Activated CD8-positive, alpha-beta memory T cell treated with anti-CD3 and anti-CD28 coated beads for 1 hour (primary cell): ENCODE results near the gene TRIM69.
"Not testable (repeated sequence)": the region's sequence is repeated elsewhere in the genome, so short reads cannot be mapped to it uniquely, and the experiment has no call there.

Experiments used
- DNase-seq, 2 donors: peaks; one replicate each; pipeline ENCODE4 v3.0.0-alpha.2; 2020; ENCODE audit warnings: low read depth in 1 of 2; ENCODE audit errors: extremely low read depth in 1 of 2

The TRIM69 gene

GRCh38 chr15:44715142-44715796, 21.1 kb upstream of the TRIM69 start:
- no peak for DNase-seq

- no peak for DNase-seq
These were observed 20.5 kb upstream of the TRIM69 start for GRCh38 chr15:44715797-44716334.

DNA sequence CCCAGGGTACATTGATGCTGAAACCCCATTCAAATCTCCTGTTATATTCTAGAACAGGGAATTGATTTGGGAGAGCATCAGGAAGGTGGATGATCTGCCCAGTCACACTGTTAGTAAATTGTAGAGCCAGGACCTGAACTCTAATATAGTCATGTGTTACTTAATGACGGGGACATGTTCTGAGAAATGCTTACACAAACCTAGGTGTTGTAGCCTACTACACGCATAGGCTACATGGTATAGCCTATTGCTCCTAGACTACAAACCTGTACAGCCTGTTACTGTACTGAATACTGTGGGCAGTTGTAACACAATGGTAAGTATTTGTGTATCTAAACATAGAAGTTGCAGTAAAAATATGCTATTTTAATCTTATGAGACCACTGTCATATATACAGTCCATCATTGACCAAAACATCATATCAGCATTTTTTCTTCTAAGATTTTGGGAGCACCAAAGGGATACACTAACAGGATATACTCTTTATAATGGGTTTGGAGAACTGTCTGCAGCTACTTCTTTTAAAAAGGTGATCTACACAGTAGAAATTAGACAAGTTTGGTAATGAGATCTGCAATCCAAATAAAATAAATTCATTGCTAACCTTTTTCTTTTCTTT, 19.2 kb upstream of the TRIM69 start:
- no peak for DNase-seq

- DNase-seq, result no peak
These were observed 18.0 kb upstream of the TRIM69 start for GRCh38 chr15:44718180-44718926.

DNA sequence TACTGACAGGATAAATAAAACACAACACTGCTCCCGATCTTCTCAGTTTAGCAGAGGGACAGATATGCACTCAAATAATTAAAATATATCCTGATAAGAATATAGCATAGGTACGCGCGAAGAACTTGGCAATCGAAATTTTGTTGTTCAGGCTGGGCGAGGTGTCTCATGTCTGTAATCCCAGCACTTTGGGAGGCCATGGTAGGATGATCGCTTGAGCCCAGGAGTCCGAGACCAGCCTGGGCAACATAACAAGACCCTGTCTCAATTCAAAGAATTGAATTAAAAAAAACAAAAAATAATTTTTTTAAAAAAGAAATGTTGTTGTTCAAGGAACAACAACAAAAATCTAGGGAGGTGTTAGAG, 17.4 kb upstream of the TRIM69 start:
- no peak for DNase-seq

- no peak for DNase-seq
These were observed 16.9 kb upstream of the TRIM69 start for GRCh38 chr15:44719293-44719999.

DNA sequence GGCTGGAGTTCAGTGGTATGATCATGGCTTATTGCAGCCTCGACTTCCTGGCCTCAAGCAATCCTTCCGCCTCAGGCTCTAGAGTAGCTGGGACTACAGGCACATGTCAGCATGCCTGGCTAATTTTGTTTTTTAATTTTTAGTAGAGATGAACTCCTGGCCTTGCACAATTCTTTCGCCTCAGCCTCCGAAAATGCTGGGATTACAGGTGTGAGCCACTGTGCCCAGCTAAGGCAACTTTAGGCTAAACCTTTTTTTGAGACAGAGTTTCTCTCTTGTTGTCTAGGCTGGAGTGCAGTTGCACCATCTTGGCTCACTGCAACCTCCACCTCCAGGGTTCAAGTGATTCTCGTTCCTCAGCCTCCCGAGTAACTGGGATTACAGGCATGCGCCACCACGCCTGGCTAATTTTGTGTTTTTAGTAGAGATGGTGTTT, 16.3 kb upstream of the TRIM69 start:
- not testable (repeated sequence) for DNase-seq

DNA sequence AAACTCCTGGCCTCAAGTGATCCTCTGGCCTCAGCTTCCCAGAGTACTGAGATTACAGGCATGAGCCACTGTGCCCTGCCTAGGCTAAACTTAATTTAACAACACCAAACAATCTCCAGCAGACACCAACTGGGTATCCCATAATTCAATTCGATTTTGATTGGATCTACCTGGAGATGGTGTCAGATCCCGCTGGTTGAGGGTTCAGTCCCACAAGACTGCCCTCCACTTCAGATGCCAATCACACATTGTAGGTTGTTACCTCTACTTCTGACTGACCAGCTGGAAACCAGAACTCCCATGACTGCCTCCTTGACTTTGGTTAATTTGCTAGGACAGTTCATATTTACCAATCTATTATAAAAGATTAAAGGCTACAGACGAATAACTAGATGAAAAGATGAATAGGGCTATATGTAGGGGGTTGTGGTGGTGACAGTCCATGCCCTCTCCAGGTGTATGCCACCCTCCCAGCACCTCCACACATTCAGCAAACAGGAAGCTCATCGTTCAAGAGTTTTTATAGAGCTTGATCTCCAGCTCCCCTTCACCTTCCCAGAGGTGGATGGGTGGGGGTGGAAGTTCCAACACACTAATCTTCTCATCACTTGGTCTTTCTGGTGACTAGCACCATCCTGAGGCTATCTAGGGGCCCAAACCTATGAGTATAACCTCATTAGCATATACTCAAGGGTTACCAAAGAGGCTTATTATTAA, 15.7 kb upstream of the TRIM69 start:
- no peak for DNase-seq

GRCh38 chr15:44722011-44722410, 14.3 kb upstream of the TRIM69 start:
- DNase-seq, result no peak

DNA sequence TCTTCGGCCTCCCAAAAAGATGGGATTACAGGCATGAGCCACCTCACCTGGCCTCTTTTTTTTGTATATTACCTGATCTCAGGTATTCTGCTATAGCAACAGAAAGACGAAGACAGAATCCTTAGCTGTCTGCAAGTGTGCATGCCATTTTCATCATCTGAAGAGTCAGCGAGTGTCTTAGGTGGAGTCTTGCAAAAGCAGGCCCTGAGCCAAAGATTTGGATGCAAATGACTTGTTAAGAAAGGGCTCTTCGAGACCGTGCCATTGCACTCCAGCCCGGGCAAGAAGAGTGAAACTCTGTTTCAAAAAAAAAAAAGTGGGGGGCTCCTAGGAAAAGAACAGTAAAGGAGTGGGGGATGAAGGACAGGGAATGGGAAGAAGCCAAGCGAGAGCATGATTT, 10.2 kb upstream of the TRIM69 start:
- no peak for DNase-seq

DNA sequence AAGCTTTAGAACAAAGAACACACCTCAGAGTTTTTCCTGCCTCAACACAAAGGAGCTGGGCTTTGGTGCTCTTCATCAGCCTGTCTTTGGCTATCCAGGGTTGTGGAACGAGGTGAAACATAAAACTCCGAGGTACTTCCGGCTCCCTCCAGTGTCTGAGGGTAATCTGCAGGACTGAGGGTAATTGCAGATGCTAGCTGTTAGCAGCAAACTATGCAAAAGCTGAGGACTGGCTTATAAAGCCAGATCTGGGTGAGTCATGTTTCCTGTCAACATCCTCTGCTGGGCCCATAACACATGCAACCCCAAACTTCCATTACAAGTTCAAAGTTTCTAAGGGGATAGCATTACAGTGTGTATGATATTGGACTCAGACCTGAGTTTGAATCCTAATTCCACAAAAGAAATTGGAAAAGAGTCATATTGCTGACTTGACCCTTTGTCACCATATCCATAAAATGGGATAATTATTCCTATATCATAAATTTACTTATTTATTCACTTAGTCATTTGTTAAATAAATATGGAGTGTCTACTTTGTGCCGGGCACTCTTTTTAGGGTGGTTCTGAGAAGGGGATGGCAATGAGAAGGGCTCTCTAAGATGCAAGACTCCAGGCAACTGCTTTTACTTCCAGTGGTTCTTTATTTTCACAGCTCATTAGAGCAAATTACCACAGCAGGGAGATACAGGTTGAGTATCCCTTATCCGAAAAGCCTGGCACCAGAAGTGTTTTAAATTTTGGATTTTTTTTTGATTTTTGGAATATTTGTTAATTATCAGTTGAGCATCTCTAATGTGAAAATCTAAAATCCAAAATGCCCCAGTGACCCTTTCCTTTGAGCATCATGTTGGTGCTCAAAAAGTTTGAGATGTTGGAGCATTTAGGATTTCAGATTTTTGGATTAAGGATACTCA, 9.5 kb upstream of the TRIM69 start:
- peak; percentile 43 to 58 for DNase-seq

- DNase-seq, result no peak
These were observed 8.7 kb upstream of the TRIM69 start for GRCh38 chr15:44727485-44728231.

- DNase-seq, result not testable (repeated sequence)
These were observed 8.1 kb upstream of the TRIM69 start for GRCh38 chr15:44728232-44728575.

GRCh38 chr15:44728576-44729407, 7.5 kb upstream of the TRIM69 start:
- DNase-seq, result peak; percentile 85 to 87

DNA sequence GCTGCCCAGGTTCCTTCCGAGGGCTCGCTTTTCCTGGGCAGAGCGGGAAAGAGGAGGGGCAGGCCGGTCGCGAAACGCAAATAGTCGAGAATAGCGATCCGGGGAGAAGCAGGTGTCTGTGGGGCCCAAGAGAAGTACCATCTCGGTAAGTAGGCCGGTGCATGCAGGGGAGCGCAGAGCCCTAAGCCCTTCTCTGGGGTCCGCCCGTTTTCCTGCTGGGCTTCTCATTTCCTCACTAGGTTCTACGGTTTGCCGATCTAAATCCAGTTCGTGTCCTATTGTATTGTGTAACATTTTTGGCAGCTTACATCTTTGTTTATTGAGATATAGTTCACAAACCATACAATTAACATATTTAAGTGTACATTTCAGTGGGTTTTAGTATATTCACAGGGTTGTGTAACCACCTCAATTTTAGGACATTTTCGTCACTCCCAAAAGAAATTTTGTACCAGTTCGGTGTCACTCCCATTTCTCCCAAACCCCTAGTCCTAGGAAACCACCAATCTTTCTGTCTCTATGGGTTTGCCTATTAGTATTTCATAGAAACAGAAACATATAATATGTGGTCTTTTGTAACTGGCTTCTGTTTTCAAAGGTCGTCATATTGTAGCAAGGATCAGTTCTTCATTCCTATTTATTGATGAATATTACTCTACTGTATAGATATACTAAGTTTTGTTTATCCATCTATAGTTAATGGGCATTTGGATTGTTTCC, 6.8 kb upstream of the TRIM69 start:
- no peak for DNase-seq

DNA sequence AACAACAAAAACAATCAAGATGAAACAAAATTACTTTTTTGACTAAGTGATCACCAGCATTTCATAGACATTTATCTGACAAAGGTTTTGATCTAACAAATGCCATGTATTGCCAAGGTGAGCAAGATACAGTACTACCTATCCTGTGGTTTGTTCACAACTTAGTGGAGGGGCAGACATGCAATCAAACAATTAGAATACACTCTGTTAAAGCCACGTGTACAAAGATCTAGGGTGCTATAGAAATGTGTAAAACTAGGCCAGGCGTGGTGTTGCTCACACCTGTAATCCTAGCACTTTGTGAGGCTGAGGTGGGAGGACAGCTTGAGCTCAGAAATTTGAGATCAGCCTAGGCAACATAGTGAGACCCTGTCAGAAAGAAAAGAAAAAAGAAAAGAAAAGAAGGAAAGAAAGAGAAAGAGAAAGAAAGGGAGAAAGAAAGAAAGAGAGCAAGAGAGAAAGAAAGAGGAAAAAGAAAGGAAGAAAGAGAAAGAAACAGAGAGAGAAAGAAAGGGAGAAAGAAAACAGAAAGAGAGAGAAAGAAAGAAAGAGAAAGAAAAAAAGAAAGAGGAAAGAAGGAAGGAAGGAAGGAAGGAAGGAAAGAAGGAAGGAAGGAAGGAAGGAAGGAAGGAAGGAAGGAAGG, 1.4 kb upstream of the TRIM69 start:
- no peak for DNase-seq
